CD4-positive, CD25-positive, alpha-beta regulatory T cell (primary cell): Measurements from ENCODE around the gene RBM10. TPM values are rescaled to one million over a fixed set of nuclear protein-coding genes. Genes with fewer than 3 reads are reported as not detected.
"Not testable (repeated sequence)": the region's sequence is repeated elsewhere in the genome, so short reads cannot be mapped to it uniquely, and the experiment has no call there.

ENCODE experiments used
- ATAC-seq, 2 donors: fragments of 150-1000 bp; cut with Tn5 transposase; one replicate each; pipeline ENCODE4 v1.10.0; 2021; ENCODE audit warnings: low read depth in 2 of 2, moderate number of reproducible peaks in 2 of 2, moderate library complexity in 1 of 2
- DNase-seq, 3 donors: peaks; one replicate each; pipeline versions ENCODE4 v3.0.0 to v3.0.0-alpha.2; 2012 to 2022; ENCODE audit warnings: mixed read lengths in 1 of 3
- H3K27ac ChIP-seq: one replicate; pipeline ENCODE4 v1.7.0; 2013; ENCODE audit warnings: mild to moderate bottlenecking, low read length; ENCODE audit not compliant: insufficient read depth, poor library complexity, severe bottlenecking
- H3K27me3 ChIP-seq: one replicate; pipeline ENCODE4 v1.7.0; 2013; ENCODE audit warnings: low read length; ENCODE audit not compliant: control insufficient read depth, insufficient read depth
- H3K36me3 ChIP-seq: one replicate; pipeline ENCODE4 v1.7.0; 2013; ENCODE audit warnings: mild to moderate bottlenecking, low read length, moderate library complexity; ENCODE audit not compliant: control insufficient read depth, insufficient read depth
- H3K4me1 ChIP-seq: 2 replicates; pipeline ENCODE4 v1.7.0; 2013; ENCODE audit warnings: mild to moderate bottlenecking, low read length; ENCODE audit not compliant: insufficient read depth, control insufficient read depth, poor library complexity, severe bottlenecking
- H3K4me3 ChIP-seq: one replicate; pipeline ENCODE4 v1.7.0; 2013; ENCODE audit warnings: low read depth, mild to moderate bottlenecking, low read length, moderate library complexity
- H3K9me3 ChIP-seq, 2 experiments: 1 replicate in 1 of 2; 2 replicates in 1 of 2; pipeline ENCODE4 v1.7.0; 2013; ENCODE audit warnings: low read length in 2 of 2, mild to moderate bottlenecking in 1 of 2, moderate library complexity in 1 of 2; ENCODE audit not compliant: control insufficient read depth in 2 of 2
- H3K27ac Mint-ChIP-seq, 3 donors: one replicate each; pipeline ENCODE4 v1.8.0; 2020 to 2022; ENCODE audit warnings: mild to moderate bottlenecking in 3 of 3, mixed read lengths in 3 of 3, moderate library complexity in 2 of 3
- H3K27me3 Mint-ChIP-seq: one replicate; pipeline ENCODE4 v1.8.0; 2022; ENCODE audit warnings: mild to moderate bottlenecking, mixed read lengths
- H3K36me3 Mint-ChIP-seq: one replicate; pipeline ENCODE4 v1.8.0; 2020; ENCODE audit warnings: mixed read lengths
- H3K4me1 Mint-ChIP-seq, 4 donors: one replicate each; pipeline ENCODE4 v1.8.0; 2020 to 2022; ENCODE audit warnings: mixed read lengths in 4 of 4, mild to moderate bottlenecking in 1 of 4
- H3K4me3 Mint-ChIP-seq, 4 donors: one replicate each; pipeline ENCODE4 v1.8.0; 2020 to 2022; ENCODE audit warnings: mild to moderate bottlenecking in 4 of 4, mixed read lengths in 4 of 4, moderate library complexity in 3 of 4
- H3K9me3 Mint-ChIP-seq, 7 donors: one replicate each; pipeline ENCODE4 v1.8.0; 2020 to 2022; ENCODE audit warnings: mixed read lengths in 7 of 7, mild to moderate bottlenecking in 3 of 7, moderate library complexity in 2 of 7
- polyA plus RNA-seq, 4 donors: library from polyadenylated mRNA; unstranded; fragments of 300-500 nt; fragmentation: Illumina TruSeq; gene quantifications; one replicate each; pipeline ENCODE4 v1.2.3, GENCODE V29; 2021
- total RNA-seq: library from RNA; stranded (reverse); gene quantifications from one replicate; pipeline ENCODE4 v1.2.3, GENCODE V29; 2022

Gene RBM10
- total and polyA plus RNA-seq, 5 donors from 2014 or later = 17.9 to 37.6 (median 22.5) TPM

- not testable (repeated sequence) for H3K27me3 Mint-ChIP-seq
Observed at GRCh38 chrX:47124466-47124865, 20.6 kb upstream of the RBM10 start.

GRCh38 chrX:47129157-47129898, 15.7 kb upstream of the RBM10 start:
- peak overlapping the region; percentile 97 to 98 (median 98) for H3K4me3 Mint-ChIP-seq
- peak; percentile 98 to 99 for ATAC-seq

More at GRCh38 chrX:47124466-47124865, 20.6 kb upstream of the RBM10 start:
- not testable (repeated sequence) for H3K27ac Mint-ChIP-seq, DNase-seq, H3K9me3 ChIP-seq, H3K9me3 Mint-ChIP-seq, H3K27ac ChIP-seq, H3K4me1 ChIP-seq, H3K36me3 ChIP-seq, ATAC-seq, H3K4me1 Mint-ChIP-seq, H3K36me3 Mint-ChIP-seq, H3K4me3 Mint-ChIP-seq, H3K27me3 ChIP-seq, H3K4me3 ChIP-seq

GRCh38 chrX:47129899-47130358, 15.1 kb upstream of the RBM10 start:
- peak overlapping the region in 2 of 3 donors; percentile 92 to 95 for H3K27ac Mint-ChIP-seq
- Histone ChIP-seq H3K27me3 (no peaks in the 10 kb centered on the region), H3K27ac (peak overlapping the region; percentile 74), H3K9me3 (no peaks in the 10 kb centered on the region), H3K4me3 (peak overlapping the region; percentile 84), H3K4me1 (no peaks in the 10 kb centered on the region), H3K36me3 (no peaks in the 10 kb centered on the region)
- H3K4me1 Mint-ChIP-seq = peaks cover 4 to 11% (median 5%) of the 10 kb centered on the region in 4 donors
- ATAC-seq = no peak
- H3K9me3 Mint-ChIP-seq = no peaks in the 10 kb centered on the region
- H3K36me3 Mint-ChIP-seq = no peaks in the 10 kb centered on the region
- H3K4me3 Mint-ChIP-seq = peak overlapping the region; percentile 97 to 98 (median 98)
- no peaks in the 10 kb centered on the region for H3K27me3 Mint-ChIP-seq
- DNase-seq = no peak

More at GRCh38 chrX:47129157-47129898, 15.7 kb upstream of the RBM10 start:
- Mint-ChIP-seq H3K27me3 (no peaks in the 10 kb centered on the region), H3K9me3 (no peaks in the 10 kb centered on the region), H3K27ac (peak overlapping the region; percentile 92 to 99 (median 95)), H3K4me1 (peaks cover 4 to 11% (median 5%) of the 10 kb centered on the region in 4 donors), H3K36me3 (no peaks in the 10 kb centered on the region)
- peak overlapping the region; percentile 74 for H3K27ac ChIP-seq
- H3K4me1 ChIP-seq = no peaks in the 10 kb centered on the region
- DNase-seq = peak; percentile 81 to 96 (median 93)
- no peaks in the 10 kb centered on the region for H3K9me3 ChIP-seq
- no peaks in the 10 kb centered on the region for H3K36me3 ChIP-seq
- H3K4me3 ChIP-seq = peak overlapping the region; percentile 84
- H3K27me3 ChIP-seq = no peaks in the 10 kb centered on the region

DNA sequence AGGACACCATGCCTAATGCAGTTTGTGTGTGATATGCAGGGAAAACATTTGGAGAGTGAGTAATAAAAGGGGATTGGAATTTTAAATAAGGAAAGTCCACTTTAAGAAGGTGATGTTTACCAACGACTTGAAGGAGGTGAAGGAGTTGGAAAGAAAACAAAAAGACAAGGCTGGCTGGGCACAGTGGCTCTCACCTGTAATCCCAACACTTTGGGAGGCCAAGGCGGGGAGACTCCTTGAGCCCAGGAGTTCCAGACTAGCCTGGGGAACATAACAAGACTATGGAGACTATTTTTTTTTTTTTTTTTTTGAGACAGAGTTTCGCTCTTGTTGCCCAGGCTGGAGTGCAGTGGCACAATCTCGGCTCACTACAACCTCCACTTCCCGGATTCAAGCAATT, 11.5 kb upstream of the RBM10 start:
- DNase-seq (no peak), ATAC-seq (no peak)
- no peaks in the 10 kb centered on the region for H3K36me3 ChIP-seq
- Mint-ChIP-seq H3K36me3 (no peaks in the 10 kb centered on the region), H3K9me3 (peaks cover 0 to 2% (median 0%) of the 10 kb centered on the region in 7 donors), H3K27me3 (no peaks in the 10 kb centered on the region), H3K4me1 (peaks cover 4 to 11% (median 5%) of the 10 kb centered on the region in 4 donors), H3K27ac (peak overlapping the region in 1 of 3 donors; percentile 14), H3K4me3 (peak overlapping the region in 1 of 4 donors; percentile 27)
- H3K4me1 ChIP-seq = no peaks in the 10 kb centered on the region
- no peaks in the 10 kb centered on the region for H3K9me3 ChIP-seq
- no peaks in the 10 kb centered on the region for H3K27me3 ChIP-seq
- H3K27ac ChIP-seq = no peak overlapping the region
- no peak overlapping the region for H3K4me3 ChIP-seq

GRCh38 chrX:47135650-47136049, 9.4 kb upstream of the RBM10 start:
- not testable (repeated sequence) for DNase-seq, H3K4me3 Mint-ChIP-seq, H3K36me3 ChIP-seq, H3K4me1 Mint-ChIP-seq, H3K27ac ChIP-seq, H3K4me1 ChIP-seq, H3K9me3 Mint-ChIP-seq, H3K27me3 ChIP-seq, ATAC-seq, H3K27me3 Mint-ChIP-seq, H3K4me3 ChIP-seq, H3K36me3 Mint-ChIP-seq, H3K9me3 ChIP-seq
- peak overlapping the region in 1 of 3 donors; percentile 79 for H3K27ac Mint-ChIP-seq

GRCh38 chrX:47138171-47138570, 6.8 kb upstream of the RBM10 start:
- Mint-ChIP-seq H3K9me3 (peaks cover 0 to 2% (median 0%) of the 10 kb centered on the region in 7 donors), H3K4me3 (no peak overlapping the region), H3K27ac (no peak overlapping the region), H3K27me3 (no peaks in the 10 kb centered on the region), H3K4me1 (peaks cover 3 to 10% (median 6%) of the 10 kb centered on the region in 4 donors), H3K36me3 (peaks cover 17% of the 10 kb centered on the region)
- H3K36me3 ChIP-seq = peaks cover 7% of the 10 kb centered on the region
- no peaks in the 10 kb centered on the region for H3K4me1 ChIP-seq
- DNase-seq = no peak
- H3K27ac ChIP-seq = no peak overlapping the region
- H3K4me3 ChIP-seq = no peak overlapping the region
- no peaks in the 10 kb centered on the region for H3K9me3 ChIP-seq
- ATAC-seq = no peak
- H3K27me3 ChIP-seq = no peaks in the 10 kb centered on the region

- peak in 1 of 2 donors; percentile 2 for ATAC-seq
- Mint-ChIP-seq H3K4me1 (peaks cover 3 to 45% (median 16%) of the 10 kb centered on the region in 4 donors), H3K27ac (peak overlapping the region; percentile 94 to 99 (median 99)), H3K9me3 (peaks cover 0 to 3% (median 0%) of the 10 kb centered on the region in 7 donors), H3K4me3 (peak overlapping the region; percentile 95 to 99 (median 97)), H3K27me3 (peaks cover 12% of the 10 kb centered on the region), H3K36me3 (peaks cover 21% of the 10 kb centered on the region)
- Histone ChIP-seq H3K27ac (peak overlapping the region; percentile 92), H3K4me1 (peaks cover 12% of the 10 kb centered on the region), H3K36me3 (peaks cover 10% of the 10 kb centered on the region), H3K9me3 (no peaks in the 10 kb centered on the region), H3K27me3 (no peaks in the 10 kb centered on the region), H3K4me3 (peak overlapping the region; percentile 87)
- DNase-seq = no peak
Observed at GRCh38 chrX:47143894-47144625, 961 bp upstream of the RBM10 start.
